ENCODE data around the gene TMCC2.

- TF ChIP-seq CTCF (conservative IDR thresholded peaks at IDR 0.05; ENCODE audit: low read depth in 2 of 2) (0 out of 4 replicates have a peak, but pooled peaks of 1 of the 2 experiments have one; percentile 7), POLR2AphosphoS5 (IDR thresholded peaks at IDR 0.05; ENCODE audit: low read depth) (no peak), NANOG (IDR thresholded peaks at IDR 0.05; ENCODE audit: borderline replicate concordance) (no peak), EZH2 (IDR thresholded peaks at IDR 0.05; ENCODE audit: low read depth, unreplicated experiment) (no peak), ZNF462 (CRISPR knock-in tag; IDR thresholded peaks at IDR 0.05) (no peak), REST (IDR thresholded peaks at IDR 0.05; ENCODE audit: unreplicated experiment) (no peak), EZH2phosphoT487 (IDR thresholded peaks at IDR 0.05; ENCODE audit: unreplicated experiment) (no peak), CREB1 (CRISPR knock-in tag; IDR thresholded peaks at IDR 0.05; ENCODE audit: low read depth) (no peak), ZNF331 (CRISPR knock-in tag; IDR thresholded peaks at IDR 0.05; ENCODE audit: low read depth) (no peak), ETS1 (IDR thresholded peaks at IDR 0.05) (no peak), JUNB (IDR thresholded peaks at IDR 0.05; ENCODE audit: unreplicated experiment) (no peak)
These were observed 42.0 kb downstream of the TMCC2 start for GRCh38 chr1:205269711-205270110.

All from GM23338 (cell line).